NCI-H524 treated with DMSO at 0.1 percent for 48 hours (cell line): ENCODE data around the gene AGTRAP.

Experiments
- DNase-seq: peaks from one replicate; lab custom pipeline; 2025; lab: John Stamatoyannopoulos, UW

AGTRAP gene

GRCh38 chr1:11784256-11784992 lies 48.5 kb downstream of the AGTRAP start:
- no peak for DNase-seq

DNA sequence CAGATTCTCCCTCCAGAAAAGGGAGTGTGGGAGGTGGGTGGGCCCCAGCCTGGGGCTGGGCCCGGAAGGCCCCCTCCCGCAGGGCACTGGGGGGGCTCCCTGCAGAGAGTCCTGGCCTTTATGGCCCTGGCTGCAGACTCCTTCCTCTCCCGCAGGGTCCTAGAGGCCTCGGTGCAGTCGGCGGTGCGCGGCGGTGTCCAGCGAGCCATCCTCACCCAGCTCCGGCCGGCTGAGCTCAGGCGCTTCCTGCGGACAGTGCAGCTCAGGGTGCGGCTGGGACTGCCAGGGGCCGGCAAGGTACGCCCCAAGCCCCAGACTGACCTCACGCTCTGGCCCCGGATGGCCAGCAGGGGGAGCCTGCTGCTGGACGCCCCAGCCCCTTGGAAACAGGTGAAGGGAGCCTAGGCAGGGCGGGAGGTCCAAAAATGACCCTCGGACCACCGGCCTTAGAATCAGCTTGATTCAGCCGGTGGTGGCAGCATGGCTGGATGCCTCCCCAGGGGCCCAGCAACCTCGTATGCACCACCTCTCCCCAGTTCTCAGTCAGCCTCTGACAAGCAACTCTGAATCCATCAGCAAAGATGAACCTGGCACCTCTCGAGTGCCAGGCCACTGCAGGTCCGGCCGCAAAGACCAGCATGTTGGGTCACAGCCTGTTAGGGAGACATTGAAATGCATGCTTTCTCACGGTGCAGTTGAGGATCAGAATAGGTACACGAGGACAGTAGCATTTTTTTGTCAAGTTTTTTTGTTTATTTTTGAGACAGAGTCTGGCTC lies 49.2 kb downstream of the AGTRAP start:
- DNase-seq = no peak

DNA sequence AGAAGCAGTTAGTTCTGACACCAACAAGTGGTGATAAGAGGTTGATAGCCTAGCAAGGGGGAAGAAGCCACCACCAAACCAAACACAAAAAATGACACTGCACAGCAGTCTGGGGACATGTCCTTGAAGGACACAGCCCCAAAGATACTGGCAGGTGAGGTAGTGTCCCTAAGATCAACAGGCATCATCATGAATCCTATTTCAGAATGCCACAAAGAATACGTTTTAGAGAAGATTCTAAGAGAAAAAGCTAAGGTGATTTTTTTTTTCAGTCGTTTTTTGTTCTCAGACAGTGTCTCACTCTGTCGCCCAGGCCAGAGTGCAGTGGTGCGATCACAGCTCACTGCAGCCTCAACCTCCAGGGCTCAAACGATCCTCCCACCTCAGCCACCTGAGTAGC lies 50.2 kb downstream of the AGTRAP start:
- DNase-seq = no peak

DNA sequence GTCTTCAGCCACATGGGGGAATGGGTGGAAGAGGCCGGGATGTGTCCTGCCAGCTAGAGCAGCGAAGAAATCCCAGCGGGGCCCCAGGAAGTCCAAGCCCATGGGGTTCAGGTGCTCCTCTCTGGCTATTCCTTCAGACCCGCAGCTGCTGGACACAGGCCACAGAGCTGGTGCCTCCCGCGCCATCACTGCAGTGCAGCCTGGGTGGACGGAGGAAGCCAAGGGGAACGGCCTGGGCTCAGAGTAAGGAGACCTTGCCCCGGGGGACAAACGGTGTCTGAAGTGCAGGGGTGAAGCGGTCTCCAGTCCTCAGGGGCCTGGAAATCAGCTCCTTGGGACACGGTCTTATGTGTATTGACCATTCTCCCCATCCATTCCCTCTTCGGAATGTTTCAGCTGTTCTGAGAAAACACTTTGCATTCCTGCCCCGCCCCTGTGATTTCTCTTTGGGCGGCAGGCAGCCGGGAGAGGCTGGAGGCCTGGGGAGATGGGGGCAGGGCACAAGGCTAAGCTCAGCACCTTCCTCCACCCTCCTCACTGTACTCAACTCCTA lies 51.4 kb downstream of the AGTRAP start:
- no peak for DNase-seq

- DNase-seq = no peak
Measured at GRCh38 chr1:11787804-11788436, 52.0 kb downstream of the AGTRAP start.

DNA sequence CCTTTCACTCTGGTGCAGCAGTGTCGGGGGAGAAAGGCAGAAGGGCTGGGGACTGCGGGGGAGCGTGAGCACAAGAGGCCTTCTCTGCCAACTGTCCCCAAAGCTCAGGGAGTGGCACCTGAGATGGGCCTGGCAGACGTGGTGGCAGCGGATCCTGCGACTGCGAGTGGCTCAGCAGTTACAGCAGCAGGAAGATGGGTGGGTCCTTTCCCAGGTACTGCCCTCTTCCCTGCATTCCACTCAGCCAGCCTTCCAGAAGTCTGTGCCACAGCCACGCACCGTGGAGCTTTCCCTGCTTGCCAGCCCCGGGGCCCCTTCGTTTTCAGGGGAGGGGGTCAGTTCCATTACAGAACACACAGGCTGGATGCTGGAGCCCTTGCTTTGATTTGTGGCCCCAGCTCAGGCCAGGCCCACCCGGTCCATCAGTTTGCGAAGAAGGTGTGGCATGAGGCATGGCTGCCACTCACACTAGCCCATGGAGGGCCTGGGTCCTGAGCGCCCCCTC lies 52.7 kb downstream of the AGTRAP start:
- no peak for DNase-seq

DNA sequence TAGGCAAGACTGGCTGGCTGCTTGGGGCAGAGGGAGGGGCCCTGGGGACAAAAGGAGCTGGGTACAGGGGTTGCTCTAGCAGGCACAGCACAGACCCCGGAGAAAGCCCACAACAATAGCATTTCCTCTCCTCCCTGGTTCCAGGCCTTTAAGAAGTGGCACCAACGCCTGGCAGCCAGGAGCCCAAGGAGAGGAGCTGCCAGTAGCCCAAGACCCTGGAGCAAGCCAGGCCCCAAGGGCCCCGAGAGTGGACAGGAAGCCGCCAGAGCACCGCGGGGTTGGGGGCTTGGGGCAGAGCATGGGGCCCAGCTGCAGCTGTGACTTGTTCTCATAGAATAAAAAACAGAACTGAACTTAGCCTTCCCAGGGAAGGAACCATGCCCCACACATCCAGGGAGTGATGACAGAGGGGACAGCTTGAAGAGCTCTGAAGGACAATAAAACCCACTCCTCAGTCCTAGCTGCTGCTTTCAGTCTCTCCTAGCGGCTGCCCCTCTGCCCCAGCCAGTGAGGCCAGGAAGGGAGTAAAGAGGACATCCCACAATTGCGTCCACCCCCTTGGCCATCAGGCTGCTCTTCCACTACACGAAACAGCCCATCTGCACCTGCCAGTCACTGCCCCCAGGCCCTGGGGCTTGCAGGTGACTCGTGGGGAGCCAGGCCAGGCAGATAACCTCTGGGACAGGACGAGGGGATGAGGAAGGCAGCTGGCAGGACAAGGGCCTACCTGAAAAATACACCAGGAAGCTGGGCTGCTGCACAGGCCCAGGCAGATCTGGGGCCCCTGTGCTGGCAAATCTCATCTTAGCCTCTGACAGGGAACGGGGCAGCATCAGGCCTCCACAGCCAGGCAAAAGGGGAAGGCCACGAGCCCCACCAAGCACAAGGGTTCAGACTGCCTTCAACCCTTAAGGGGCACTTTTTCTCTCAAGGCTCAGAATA lies 53.5 kb downstream of the AGTRAP start:
- DNase-seq = no peak

GRCh38 chr1:11790101-11790879 lies 54.4 kb downstream of the AGTRAP start:
- no peak for DNase-seq

DNA sequence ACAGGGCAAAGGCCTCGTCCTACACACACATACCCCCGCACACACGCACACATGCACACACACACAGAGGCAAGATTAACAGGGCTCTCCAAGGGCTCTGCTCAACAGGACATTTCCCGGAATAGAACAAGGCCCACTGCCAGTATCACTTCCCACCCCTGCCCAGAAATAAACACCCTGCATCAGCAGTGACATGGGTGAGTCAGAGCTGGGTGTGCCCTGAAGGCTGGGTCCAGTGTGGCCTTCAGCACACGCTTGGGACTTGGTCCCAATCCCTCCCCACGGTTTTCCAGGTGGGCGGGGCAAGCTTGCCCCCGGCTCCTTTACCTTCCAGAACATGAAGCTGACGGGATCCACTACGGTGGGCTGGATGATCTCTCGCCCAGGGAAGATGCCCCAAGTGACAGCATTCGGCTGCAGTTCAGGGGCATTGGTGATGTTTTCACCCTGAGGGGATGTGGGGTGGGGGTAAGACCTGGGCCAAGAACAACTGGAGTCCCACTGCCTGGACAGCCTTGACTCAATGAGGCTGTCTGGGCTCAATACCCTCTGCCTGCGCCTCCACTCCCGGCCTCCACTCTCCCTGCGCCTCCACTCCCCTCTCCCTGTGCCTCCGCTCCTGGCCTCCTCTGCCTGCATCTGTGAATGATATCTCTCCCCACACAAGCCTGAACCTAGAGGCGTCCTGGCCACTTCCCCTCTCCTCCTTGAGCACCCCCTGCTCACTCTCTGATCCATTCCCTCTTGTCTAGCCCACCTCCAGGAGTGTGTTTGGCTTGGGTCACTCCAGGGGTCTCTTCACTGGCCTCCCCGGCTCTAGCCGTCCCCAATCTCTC lies 55.2 kb downstream of the AGTRAP start:
- no peak for DNase-seq

GRCh38 chr1:11792106-11792505 lies 56.2 kb downstream of the AGTRAP start:
- DNase-seq = no peak

DNA sequence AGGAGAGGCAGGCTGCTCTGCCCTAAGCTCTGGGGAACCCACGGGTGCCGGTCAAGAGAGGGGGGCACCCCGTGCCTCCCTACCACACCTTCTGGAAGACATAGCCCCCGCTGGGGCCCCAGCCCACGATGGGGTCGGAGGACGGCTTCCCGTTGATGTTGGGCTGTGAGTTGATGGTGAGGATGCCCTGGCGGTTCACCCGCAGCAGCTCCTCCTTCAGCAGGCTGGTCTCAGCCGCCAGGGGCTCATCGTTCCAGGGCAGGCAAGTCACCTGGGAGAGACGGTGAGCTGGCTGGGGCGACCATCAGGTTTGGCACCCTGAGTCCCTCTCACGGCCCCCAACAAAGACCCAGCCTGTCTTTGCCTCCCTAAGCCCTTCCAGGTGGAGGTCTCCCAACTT lies 57.9 kb downstream of the AGTRAP start:
- DNase-seq = no peak

DNA sequence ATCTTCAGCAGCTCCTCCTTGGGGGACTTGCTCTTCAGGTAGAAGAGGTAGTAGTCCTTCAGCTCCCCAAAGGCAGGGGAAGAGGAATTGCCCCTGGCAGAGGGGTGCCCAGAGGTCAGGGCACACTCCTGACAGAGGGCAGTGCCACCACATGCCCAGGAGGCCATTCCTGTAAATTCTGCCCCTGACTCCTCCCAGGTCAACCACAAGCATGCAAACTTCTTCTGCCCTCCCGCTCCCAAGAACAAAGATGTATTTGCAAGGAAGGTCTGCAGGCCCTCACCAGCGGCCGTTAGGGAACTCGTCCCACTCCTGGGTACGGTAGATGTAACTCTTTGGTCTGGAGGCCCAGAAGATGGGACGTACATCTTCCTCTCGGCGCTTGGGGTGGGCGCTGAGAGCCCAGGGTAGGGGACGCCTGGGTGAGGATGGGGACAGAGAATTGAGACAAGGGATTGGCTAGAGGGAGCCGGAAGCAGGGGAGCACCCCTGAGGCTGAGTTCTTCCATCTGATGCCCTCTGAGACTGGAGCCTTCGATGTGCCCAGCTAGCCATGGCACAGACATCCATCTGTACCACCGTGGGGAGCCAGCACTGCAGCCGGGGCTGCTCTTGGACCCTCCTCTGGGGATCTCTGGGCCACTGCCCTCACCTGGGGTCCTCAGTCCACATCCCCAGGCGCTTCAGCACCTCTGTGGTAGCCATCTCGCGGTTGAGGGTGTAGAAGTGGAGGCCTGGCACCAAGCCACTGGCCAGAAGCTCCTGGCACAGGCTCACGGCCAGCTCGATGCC lies 58.7 kb downstream of the AGTRAP start:
- DNase-seq = no peak

GRCh38 chr1:11795238-11795890 lies 59.4 kb downstream of the AGTRAP start:
- no peak for DNase-seq

DNA sequence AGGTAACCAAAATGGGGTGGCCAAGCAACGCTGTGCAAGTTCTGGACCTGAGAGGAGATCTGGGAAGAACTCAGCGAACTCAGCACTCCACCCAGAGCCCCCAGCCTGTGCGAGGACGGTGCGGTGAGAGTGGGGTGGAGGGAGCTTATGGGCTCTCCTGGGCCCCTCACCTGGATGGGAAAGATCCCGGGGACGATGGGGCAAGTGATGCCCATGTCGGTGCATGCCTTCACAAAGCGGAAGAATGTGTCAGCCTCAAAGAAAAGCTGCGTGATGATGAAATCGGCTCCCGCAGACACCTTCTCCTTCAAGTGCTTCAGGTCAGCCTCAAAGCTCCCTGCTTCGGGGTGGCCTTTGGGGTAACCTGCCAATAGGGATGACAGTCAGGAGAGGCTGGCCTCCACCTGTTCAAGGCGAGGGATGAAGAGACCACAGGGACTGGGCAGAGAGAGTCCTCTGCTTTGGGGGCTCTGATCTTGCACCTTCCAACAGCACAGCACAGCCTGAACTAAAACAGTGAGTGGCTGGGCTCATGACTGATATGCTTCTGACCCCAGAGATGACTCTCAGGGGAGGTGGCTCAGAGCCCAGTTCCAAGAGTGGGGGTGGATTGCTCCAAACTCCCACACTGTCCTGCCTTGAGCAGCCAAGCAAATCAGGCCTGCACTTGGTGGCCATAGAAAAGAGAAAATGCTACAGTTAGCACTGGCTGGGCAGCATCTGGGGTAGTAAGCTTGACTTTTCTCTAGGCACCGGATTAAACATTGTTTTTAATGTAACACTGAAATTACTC lies 60.3 kb downstream of the AGTRAP start:
- no peak for DNase-seq

DNA sequence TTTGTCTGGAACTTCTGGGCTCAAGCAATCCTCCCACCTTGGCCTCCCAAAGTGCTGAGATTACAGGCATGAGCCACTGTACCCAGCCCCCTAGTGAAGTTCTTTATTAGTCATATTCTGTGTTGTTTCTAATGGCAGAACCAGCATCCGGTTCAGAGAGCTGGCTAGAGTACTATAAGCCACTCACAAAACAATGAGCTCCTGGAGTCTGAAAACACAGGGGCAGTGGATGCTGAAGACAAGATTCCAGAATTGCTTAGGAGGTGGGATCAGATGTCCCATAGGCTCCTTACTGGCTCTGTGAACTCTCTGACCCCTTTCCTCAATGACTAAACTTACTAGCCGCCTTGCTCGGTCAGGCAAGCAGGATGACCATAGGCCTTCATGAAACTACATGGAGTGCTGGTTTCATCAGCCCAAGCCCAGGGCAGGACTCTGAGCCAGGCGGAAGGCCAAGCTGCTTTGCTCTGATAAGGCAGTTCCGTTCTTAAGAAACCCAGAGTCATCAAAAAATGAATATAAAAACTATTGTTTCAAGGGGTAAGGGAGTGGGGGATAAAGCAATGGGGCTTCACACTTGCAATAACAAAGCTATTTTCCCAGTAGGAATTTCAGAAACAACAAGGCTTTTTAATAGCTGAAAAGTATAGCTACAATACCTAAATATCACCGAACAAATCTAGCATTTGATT lies 61.7 kb downstream of the AGTRAP start:
- no peak for DNase-seq

- no peak for DNase-seq
Measured at GRCh38 chr1:11799099-11799498, 63.2 kb downstream of the AGTRAP start.

GRCh38 chr1:11799896-11800295 lies 64.0 kb downstream of the AGTRAP start:
- no peak for DNase-seq
